Fibroblast of lung (primary cell): ENCODE measurements around the gene MEPE. TPM values are rescaled to one million over a fixed set of nuclear protein-coding genes. Genes with fewer than 3 reads are reported as not detected.

Experiments
- DNase-seq, 2 donors: peaks; one replicate each; pipeline versions ENCODE4 v3.0.0 to v3.0.0-alpha.2; 2010; ENCODE audit warnings: low read depth in 2 of 2
- H2AFZ ChIP-seq: 2 replicates; pipeline ENCODE4 v1.5.1; 2012; ENCODE audit warnings: low read length, control low read depth, inconsistent platforms
- H3K27ac ChIP-seq: 2 replicates; pipeline ENCODE4 v1.5.1; 2011; ENCODE audit warnings: low read length, control low read depth; ENCODE audit not compliant: insufficient read depth
- H3K27me3 ChIP-seq: 2 replicates; pipeline ENCODE4 v1.5.1; 2011; ENCODE audit warnings: mild to moderate bottlenecking, low read length; ENCODE audit not compliant: control insufficient read depth, insufficient read depth
- H3K36me3 ChIP-seq: 2 replicates; pipeline ENCODE4 v1.5.1; 2011; ENCODE audit warnings: low read length; ENCODE audit not compliant: control insufficient read depth, insufficient read depth
- H3K4me1 ChIP-seq: 2 replicates; pipeline ENCODE4 v1.5.1; 2011; ENCODE audit warnings: low read length; ENCODE audit not compliant: control insufficient read depth, insufficient read depth; ENCODE audit errors: extremely low read depth
- H3K4me2 ChIP-seq: 2 replicates; pipeline ENCODE4 v1.5.1; 2011; ENCODE audit warnings: low read length, control low read depth; ENCODE audit not compliant: insufficient read depth; ENCODE audit errors: extremely low read depth
- H3K4me3 ChIP-seq, 4 experiments: fragments of 200-600 bp in 1 of 4; sonication (generic) in 1 of 4; replicated peaks in 1 of 4; 2 replicates each; pipeline ENCODE4 v1.5.1; 2011 to 2016; ENCODE audit warnings: low read length in 4 of 4, low read depth in 3 of 4, mild to moderate bottlenecking in 3 of 4, control low read depth in 2 of 4, inconsistent platforms in 1 of 4, mixed read lengths in 1 of 4; ENCODE audit not compliant: insufficient read depth in 1 of 4; ENCODE audit errors: control extremely low read depth in 1 of 4
- H3K79me2 ChIP-seq: 2 replicates; pipeline ENCODE4 v1.5.1; 2012; ENCODE audit warnings: mild to moderate bottlenecking, low read length, inconsistent platforms; ENCODE audit not compliant: control insufficient read depth, insufficient read depth
- H3K9ac ChIP-seq: 2 replicates; pipeline ENCODE4 v1.5.1; 2011; ENCODE audit warnings: mild to moderate bottlenecking, low read length, control low read depth; ENCODE audit not compliant: insufficient read depth
- H3K9me3 ChIP-seq: 2 replicates; pipeline ENCODE4 v1.5.1; 2012; ENCODE audit warnings: low read depth, low read length; ENCODE audit not compliant: control insufficient read depth, insufficient read depth
- H4K20me1 ChIP-seq: 2 replicates; pipeline ENCODE4 v1.5.1; 2011; ENCODE audit warnings: low read length; ENCODE audit not compliant: control insufficient read depth, insufficient read depth; ENCODE audit errors: extremely low read depth
- CTCF ChIP-seq, 2 donors: IDR thresholded peaks in 1 of 2; conservative IDR thresholded peaks in 1 of 2; 1 replicate in 1 of 2; 2 replicates in 1 of 2; pipeline ENCODE4 v1.5.1; 2011 to 2012; ENCODE audit warnings: low read length in 2 of 2, control low read depth in 1 of 2, inconsistent platforms in 1 of 2, low read depth in 1 of 2, mild to moderate bottlenecking in 1 of 2
- EZH2 ChIP-seq: IDR thresholded peaks from 2 replicates; pipeline ENCODE4 v1.5.1; 2012; ENCODE audit warnings: low read length, control low read depth, mild to moderate bottlenecking; ENCODE audit errors: missing control alignments
- polyA plus RNA-seq, 2 donors: library from polyadenylated mRNA; depleted of rRNA in 1 of 2; stranded (reverse) in 1 of 2; unstranded in 1 of 2; fragments of >200 nt; gene quantifications; 2 replicates each; pipeline ENCODE4 v1.2.1, GENCODE V29; 2011 to 2012; ENCODE audit warnings: missing spikeins in 1 of 2
- total RNA-seq: library from RNA; depleted of rRNA; stranded (reverse); fragments of >200 nt; gene quantifications from 2 replicates; pipeline ENCODE4 v1.2.1, GENCODE V29; 2014

MEPE gene
- total and polyA plus RNA-seq, 2 donors (not counting 1 experiment from before 2014, with no cell fraction given), result not detected

GRCh38 chr4:87868522-87868921 lies 35.8 kb downstream of the MEPE start:
- no peak overlapping the region for H3K4me2 ChIP-seq
- H3K9ac ChIP-seq, result no peak overlapping the region
- DNase-seq, result no peak
- H3K27me3 ChIP-seq, result no peaks in the 10 kb centered on the region
- H2AFZ ChIP-seq, result no peak overlapping the region
- no peak for TF ChIP-seq EZH2
- TF ChIP-seq CTCF (conservative IDR thresholded peaks at IDR 0.05 in 1 of 2, IDR thresholded peaks at IDR 0.05 in 1 of 2; ENCODE audit: low read depth in 1 of 2, low read length in 2 of 2), result no peak
- no peaks in the 10 kb centered on the region for H3K4me1 ChIP-seq
- no peak overlapping the region for H3K4me3 ChIP-seq
- H4K20me1 ChIP-seq, result no peaks in the 10 kb centered on the region
- H3K9me3 ChIP-seq, result no peaks in the 10 kb centered on the region
- H3K79me2 ChIP-seq, result no peaks in the 10 kb centered on the region
- no peak overlapping the region for H3K27ac ChIP-seq
- H3K36me3 ChIP-seq, result no peaks in the 10 kb centered on the region

GRCh38 chr4:87872028-87872427 lies 39.3 kb downstream of the MEPE start:
- H3K27me3 ChIP-seq, result no peaks in the 10 kb centered on the region
- no peaks in the 10 kb centered on the region for H3K79me2 ChIP-seq
- H4K20me1 ChIP-seq, result no peaks in the 10 kb centered on the region
- H3K9ac ChIP-seq, result no peak overlapping the region
- no peaks in the 10 kb centered on the region for H3K36me3 ChIP-seq
- no peak for DNase-seq
- no peak overlapping the region for H3K4me2 ChIP-seq
- H2AFZ ChIP-seq, result no peak overlapping the region
- H3K27ac ChIP-seq, result no peak overlapping the region
- TF ChIP-seq CTCF (conservative IDR thresholded peaks at IDR 0.05 in 1 of 2, IDR thresholded peaks at IDR 0.05 in 1 of 2; ENCODE audit: low read depth in 1 of 2, low read length in 2 of 2), result no peak
- no peak for TF ChIP-seq EZH2
- H3K9me3 ChIP-seq, result no peaks in the 10 kb centered on the region
- no peak overlapping the region for H3K4me3 ChIP-seq
- no peaks in the 10 kb centered on the region for H3K4me1 ChIP-seq

- TF ChIP-seq CTCF (conservative IDR thresholded peaks at IDR 0.05 in 1 of 2, IDR thresholded peaks at IDR 0.05 in 1 of 2; ENCODE audit: low read depth in 1 of 2, low read length in 2 of 2) (no peak), EZH2 (no peak)
- DNase-seq, result no peak
- no peak overlapping the region for H3K4me3 ChIP-seq
- no peaks in the 10 kb centered on the region for H3K4me1 ChIP-seq
- H3K27me3 ChIP-seq, result no peaks in the 10 kb centered on the region
- H3K79me2 ChIP-seq, result no peaks in the 10 kb centered on the region
- no peaks in the 10 kb centered on the region for H3K36me3 ChIP-seq
- no peaks in the 10 kb centered on the region for H3K9me3 ChIP-seq
- no peaks in the 10 kb centered on the region for H4K20me1 ChIP-seq
- H2AFZ ChIP-seq, result no peak overlapping the region
- H3K27ac ChIP-seq, result no peak overlapping the region
- H3K4me2 ChIP-seq, result no peak overlapping the region
- no peak overlapping the region for H3K9ac ChIP-seq
Measured at GRCh38 chr4:87875191-87875590, 42.4 kb downstream of the MEPE start.
